ENCODE data around the gene CCDC43. TPM values are rescaled to one million over a fixed set of nuclear protein-coding genes. Genes with fewer than 3 reads are reported as not detected.
A peak's percentile ranks its signal among the peaks of the same experiment; 100 is the strongest.
"Not testable (repeated sequence)": the region's sequence is repeated elsewhere in the genome, so short reads cannot be mapped to it uniquely, and the experiment has no call there.

The CCDC43 gene
- total RNA-seq, 1 donor from 2014 or later, result 26.4 TPM

DNA sequence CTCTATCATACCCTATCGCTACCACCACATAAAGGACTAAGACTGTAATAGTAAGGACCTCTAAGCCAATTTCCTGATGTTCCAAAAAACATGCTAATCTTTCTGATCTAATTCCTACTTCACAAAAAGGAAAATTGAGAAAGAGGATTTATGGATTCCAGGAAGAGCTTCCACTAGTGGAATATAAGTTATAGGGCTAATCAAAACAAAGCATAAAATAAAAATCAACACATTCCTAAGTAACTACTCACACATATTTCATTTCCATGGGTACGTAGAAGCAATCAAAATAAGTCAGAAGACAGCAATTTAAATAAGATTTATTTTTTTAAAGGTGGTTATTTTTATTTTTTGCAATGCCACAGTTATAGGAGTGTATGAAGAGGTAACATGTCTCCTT, 12.4 kb downstream of the CCDC43 start:
- ATAC-seq (ENCODE audit: poor library complexity) (no peak), DNase-seq (no peak)
- intact Hi-C loops (cut with DNase I), result no loop called here

DNA sequence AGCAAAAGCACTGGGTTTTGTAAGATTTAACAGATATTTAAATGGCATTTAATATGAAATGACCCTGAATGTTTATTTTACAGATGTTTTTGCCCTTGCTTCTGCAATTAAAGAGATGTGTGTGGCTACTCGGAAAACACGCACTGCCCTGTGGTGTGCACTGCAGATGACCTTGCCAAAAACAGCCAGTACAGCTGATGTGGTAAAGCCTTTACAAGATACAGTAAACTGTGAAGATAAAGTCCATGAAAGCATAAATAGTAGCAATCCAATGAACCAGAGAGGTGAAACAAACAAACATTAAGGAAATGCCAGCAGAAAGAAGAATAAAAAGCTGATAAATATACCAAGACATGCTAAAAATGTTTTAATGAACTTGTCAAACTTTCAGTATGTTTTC, 15.7 kb downstream of the CCDC43 start:
- no peak for ATAC-seq (ENCODE audit: poor library complexity)
- DNase-seq, result no peak
- intact Hi-C loops (cut with DNase I), result no loop called here

DNA sequence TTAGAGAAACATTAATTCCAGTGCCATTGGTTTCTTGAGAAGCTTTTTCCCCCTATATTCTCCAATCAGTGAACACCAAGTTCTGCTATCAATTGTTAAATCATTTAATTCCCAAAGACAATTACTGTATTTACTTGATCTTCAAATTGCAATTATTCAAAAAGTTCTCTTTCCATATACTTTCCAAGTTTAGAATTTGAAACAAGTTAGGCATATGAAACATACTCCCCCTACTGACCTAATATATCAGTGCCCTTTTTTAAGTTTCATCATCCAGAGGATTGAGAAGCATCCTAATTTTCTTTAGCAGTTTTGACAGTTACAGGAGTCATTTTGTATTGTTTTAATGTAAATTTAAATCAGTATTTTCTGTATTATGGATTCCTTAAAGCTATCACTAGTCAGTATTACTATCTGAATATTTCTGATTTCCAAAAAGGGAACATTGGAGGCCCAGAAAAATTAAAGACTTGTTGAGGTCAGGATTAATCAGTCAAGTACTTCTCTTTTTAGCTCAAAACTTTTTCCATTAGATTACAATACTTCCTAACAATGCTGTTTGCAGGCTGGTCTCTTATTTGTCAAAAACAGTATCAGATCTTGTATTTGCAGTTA, 17.0 kb downstream of the CCDC43 start:
- intact Hi-C loops (cut with DNase I), result no loop called here
- ATAC-seq (ENCODE audit: poor library complexity) (no peak), DNase-seq (no peak)

DNA sequence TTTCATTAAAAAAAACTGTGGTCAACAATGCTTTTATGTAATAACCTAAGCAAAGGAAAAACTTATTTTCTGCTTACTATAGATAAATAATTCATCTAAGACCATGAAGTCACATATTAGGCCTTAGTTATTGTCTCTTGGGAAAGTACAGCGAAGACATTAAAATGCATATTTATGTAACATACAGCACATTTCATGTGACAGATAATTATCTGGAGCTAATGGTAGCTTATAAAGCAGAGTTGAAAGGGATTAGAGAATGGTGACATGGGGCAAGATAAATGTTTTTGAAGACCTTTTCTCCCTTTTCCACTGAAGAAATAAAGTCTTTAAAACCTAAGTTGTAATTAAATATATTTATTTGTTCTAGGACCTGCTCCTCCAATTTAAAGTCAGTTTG, 23.6 kb downstream of the CCDC43 start:
- no peak for ATAC-seq (ENCODE audit: poor library complexity)
- intact Hi-C loops (cut with DNase I), result no loop called here

DNA sequence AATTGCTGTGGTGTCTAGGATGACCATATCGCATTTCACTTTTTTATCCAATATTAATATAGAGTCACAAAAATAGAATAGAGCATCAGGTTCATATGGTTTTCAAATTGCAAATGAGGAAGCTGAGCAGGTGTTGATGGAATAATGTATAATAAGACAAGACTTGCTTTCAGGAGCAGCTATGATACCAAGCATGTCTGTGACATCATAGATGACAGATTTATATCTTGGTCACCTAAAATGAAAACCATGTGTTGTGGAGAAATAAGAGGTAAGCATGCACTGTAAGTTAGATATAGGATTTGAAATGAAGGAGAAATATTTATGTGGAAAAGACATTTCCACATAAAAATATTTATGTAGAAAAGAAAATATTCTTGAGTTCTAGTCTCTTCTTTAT, 24.7 kb downstream of the CCDC43 start:
- DNase-seq (no peak), ATAC-seq (ENCODE audit: poor library complexity) (no peak)
- intact Hi-C loops (cut with DNase I), result no loop called here

More for the DNA sequence above, 23.6 kb downstream of the CCDC43 start:
- DNase-seq, result no peak

DNA sequence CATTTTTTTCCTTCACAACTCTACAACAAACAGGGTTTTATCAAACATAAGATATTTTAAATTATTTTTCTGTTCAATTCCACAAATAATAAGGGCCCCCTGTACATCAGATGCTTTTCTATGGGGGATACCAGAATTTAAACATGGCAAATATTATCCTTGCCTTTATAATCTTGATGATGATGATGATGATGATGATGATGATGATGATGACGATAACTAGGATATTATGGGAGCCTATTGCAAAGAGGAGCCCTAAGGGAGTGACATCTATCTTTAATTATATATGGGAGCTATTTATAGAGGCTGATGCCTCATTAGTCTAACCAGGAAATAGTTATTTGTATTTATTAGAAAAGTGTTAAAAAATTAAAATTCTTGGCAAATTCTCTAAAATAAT, 26.5 kb downstream of the CCDC43 start:
- ATAC-seq (ENCODE audit: poor library complexity) (no peak), DNase-seq (no peak)
- intact Hi-C loops (cut with DNase I), result no loop called here

DNA sequence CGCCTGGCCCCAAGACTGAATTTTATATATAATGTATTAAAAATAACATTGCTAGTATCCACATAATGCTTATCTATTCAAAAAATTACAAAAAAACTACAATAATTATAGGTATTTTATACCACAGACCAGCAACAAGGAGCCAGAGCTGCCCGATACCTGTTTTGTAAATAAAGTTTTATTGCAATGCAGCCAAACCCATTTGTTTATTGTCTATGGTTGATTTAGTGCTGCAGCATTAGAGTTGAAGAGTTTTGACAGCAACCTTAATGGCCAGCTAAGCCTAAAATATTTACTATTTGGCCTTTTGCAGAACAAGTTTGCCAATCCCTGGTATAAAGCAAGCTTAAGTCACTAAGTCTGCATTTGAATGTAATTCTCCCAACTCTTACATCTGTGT, 27.7 kb downstream of the CCDC43 start:
- no peak for ATAC-seq (ENCODE audit: poor library complexity)
- intact Hi-C loops (cut with DNase I), result no loop called here

DNA sequence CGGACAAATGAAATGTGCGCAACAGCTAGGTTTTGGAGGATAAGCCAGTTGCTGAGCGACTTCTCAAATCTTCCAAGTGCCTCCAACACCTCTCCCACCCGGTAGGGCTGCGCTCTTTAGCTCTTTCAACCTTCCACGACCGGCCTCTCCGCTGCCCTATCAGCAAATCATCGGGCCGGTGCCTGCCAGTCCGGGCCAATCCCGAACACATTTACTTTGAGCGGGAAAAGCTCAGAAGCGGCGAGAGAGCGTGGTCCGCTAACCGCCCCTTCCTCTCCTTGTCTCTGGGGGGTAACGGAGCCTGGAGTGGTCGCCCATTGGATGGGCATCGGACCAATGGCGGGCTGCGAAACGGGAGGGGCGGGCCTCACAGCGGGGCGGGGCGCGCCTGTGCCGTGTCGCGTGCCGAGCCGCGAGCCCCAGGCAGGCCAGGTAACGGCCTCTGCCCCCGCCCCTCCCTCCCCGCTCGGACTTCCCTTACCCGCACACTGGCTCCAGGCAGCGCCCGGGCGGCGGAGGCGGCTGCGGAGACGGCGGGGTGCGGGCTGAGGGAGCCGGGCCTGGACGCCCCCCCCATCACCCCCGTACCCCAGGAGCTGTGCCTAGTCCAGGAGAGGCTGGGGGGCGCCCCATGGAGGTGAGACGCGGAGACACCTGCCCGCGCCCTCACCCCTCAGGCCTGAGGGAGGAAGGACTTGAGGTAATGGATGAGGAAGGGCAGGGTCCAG, 33.4 kb downstream of the CCDC43 start, which contains the start of gene MEIOC:
TSS of gene MEIOC (plus strand) at position 486 of the 728 bp plus-strand sequence. CDS start at position 632, 146 bp downstream.
- no peak for ATAC-seq (ENCODE audit: poor library complexity)
- no peak for DNase-seq
- intact Hi-C loops (cut with DNase I), result no loop called here

More for the DNA sequence above, 27.7 kb downstream of the CCDC43 start:
- DNase-seq, result no peak

DNA sequence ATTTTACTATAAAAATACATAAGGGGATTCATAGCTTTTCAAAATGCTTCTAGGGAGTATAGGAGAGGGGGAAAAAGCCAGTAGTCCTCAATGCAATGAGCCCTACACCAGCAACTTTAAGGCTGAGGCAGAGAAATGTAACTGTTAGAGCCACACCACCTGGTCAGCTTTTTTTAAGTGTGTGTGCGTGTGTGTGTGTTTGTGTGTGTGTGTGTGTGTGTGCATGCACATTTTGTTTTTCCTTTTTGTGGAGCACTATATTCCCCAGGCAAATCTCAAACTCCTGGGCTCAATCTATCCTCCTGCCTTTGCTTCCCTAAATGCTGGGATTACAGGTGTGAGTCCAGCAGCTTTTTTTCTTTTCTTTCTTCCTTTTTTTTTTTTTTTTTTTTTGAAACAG, 35.6 kb downstream of the CCDC43 start:
- DNase-seq (no peak), ATAC-seq (ENCODE audit: poor library complexity) (no peak)
- intact Hi-C loops (cut with DNase I), result no loop called here

DNA sequence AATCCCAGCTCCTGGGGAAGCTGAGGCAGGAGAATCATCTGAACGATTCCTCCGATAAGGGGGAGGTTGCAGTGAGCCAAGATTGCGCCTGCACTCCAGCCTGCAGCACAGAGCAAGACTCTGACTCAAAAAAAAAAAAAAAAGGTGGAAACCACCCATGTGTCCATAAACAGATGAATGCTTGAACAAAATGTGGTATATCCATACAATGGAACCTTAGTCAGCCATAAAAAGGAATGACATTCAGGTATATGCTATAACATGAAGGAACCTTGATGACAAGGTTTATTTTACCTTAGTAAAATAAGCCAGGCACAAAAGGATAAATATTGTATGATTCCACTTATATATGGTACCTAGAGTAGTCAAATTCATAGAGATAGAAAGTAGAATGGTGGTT, 36.2 kb downstream of the CCDC43 start:
- DNase-seq (no peak), ATAC-seq (ENCODE audit: poor library complexity) (no peak)
- intact Hi-C loops (cut with DNase I), result no loop called here

DNA sequence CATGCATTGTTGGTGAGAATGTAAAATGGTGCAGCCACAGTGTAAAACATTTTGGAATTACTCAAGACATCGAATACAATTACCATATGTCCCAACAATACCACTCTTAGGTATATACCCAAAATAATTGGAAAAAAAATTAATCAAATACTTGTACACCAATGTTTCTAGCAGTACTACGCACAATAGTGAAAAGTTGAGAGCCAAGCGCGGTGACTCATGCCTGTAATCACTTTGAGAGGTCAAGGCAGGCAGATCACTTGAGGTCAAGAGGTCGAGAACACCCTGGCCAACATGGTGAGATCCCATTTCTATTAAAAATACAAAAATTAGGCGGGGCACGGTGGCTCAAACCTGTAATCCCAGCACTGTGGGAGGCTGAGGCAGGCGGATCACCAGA, 36.8 kb downstream of the CCDC43 start:
- DNase-seq, result no peak
- intact Hi-C loops (cut with DNase I), result no loop called here
- ATAC-seq (ENCODE audit: poor library complexity), result no peak

DNA sequence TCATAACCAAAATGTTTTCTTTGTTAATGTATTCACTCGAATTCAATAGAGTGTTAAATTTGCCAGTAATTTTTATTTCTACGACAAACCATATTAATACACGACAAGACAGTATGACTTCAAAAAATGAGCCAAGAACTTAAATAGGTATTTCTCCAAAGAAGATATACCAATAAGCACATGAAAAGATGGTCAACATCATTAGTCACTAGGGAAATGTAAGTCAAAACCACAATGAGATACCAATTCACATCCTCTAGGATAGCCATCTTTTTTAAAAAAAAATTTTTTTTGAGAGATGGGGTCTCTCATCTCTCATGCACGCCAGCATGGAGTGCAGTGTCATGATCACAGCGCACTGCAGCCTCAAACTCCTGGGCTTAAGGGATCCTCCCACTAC, 38.3 kb downstream of the CCDC43 start:
- intact Hi-C loops (cut with DNase I), result no loop called here
- no peak for ATAC-seq (ENCODE audit: poor library complexity)
- DNase-seq, result no peak

DNA sequence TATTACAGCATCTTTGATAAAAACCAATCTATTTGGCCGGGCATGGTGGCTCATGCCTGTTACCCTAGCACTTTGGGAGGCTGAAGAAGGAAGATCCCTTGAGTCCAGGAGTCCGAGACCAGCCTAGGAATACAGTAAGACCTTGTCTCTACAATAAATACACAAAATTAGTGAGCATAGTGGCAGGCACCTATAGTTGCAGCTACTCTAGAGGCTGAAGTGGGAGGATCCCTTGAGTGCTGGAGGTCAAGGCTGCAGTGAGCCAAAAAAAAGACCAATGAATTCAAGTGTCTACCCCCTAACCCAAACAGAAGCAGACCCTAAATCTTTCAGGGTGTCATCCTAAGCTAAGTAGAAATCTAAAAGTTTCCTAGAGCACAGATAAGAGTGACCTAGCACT, 40.6 kb downstream of the CCDC43 start:
- no peak for ATAC-seq (ENCODE audit: poor library complexity)
- DNase-seq, result no peak
- intact Hi-C loops (cut with DNase I), result no loop called here

DNA sequence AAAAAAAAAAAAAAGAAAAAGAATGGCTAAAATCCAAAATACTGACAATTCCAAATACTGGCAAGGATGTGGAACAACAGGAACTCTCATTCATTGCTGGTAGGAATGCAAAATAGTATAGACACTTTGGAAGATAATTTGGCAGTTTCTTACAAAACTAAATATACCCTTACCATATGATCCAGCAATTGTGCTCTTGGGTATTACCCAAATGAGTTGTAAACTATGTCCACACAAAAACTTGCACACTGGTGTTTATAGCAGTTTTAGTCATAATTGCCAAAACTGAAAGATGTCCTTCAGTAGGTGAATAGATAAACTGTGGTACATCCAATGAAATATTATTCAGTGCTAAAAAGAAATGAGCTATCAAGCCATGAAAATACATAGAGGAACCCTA, 41.8 kb downstream of the CCDC43 start:
- no peak for DNase-seq
- intact Hi-C loops (cut with DNase I), result no loop called here
- no peak for ATAC-seq (ENCODE audit: poor library complexity)

DNA sequence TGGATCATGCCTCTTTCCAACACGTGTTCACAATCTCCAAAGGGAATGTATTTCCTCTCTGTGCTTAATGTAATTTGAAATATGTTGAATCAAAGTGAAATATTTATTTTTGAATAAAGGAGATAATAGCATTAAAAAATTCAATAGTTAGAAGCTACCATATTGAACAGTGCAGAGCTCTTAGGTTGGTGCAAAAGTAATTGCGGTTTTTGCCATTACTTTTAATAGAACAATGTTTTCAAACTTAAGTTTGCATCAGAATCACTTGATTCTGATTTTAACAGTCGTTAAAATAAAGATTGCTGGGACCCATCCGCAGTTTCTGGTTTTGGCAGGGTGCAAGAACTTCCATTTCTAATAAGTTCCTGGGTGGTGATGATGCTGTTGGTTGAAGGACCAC, 43.3 kb downstream of the CCDC43 start:
- DNase-seq (no peak), ATAC-seq (ENCODE audit: poor library complexity) (no peak)
- intact Hi-C loops (cut with DNase I), result no loop called here

DNA sequence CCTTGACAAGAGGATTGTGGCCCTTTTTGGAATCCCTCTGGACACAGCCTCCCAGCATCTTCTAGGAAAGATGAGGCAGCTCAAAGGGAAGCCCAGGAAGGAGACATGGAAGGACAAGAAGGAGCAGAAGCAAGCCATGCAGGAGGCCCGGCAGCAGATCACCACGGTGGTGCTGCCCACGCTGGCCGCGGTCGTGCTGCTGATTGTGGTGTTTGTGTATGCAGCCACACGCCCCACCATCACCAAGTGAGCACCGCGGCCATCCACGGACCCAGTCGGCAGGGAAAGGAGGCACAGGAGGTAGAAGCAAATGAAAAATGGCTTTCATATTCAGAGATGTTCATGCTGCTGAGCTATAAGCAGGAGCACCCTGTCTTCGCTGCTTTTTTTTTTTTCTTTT, 44.2 kb downstream of the CCDC43 start:
- DNase-seq, result no peak
- intact Hi-C loops (cut with DNase I), result no loop called here
- ATAC-seq (ENCODE audit: poor library complexity), result no peak

DNA sequence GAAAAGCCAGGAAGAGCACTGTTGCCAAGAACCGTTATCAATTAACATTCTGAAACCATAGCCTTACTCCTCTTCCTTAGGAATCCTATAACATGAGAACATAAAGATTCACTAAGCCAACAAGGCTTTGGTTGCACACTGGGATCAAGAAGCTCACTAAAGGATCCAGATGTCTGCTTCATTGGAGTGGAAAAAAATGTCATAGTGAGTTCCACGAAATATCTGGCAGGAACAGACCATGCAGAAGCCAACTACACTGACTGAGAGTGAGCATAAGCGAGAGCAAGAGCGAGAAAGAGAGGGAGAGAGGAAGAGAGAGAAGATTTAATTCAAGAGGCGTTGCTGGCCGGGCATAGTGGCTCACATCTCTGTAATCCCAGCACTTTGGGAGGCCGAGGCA, 46.7 kb downstream of the CCDC43 start:
- intact Hi-C loops (cut with DNase I), result no loop called here
- DNase-seq (no peak), ATAC-seq (ENCODE audit: poor library complexity) (peak; percentile 52)

DNA sequence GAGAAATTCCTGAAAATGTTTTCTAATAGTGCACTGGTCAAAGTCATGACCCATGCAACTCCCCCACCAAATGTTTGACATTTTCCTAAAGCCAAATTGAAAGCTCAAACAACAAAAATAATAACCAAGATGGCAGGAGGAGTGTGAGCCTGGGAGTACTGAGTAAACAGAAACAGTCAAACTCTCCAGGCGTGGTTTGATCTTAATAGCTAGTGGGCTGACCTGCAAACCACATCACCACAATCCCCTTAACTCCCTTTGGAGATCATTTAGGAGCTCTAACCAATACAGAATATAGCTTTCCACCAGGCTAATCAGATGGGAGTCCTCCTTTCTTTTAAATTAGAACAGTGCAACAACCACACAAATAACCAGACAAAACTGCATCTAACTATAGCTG, 52.5 kb downstream of the CCDC43 start:
- no peak for ATAC-seq (ENCODE audit: poor library complexity)

DNA sequence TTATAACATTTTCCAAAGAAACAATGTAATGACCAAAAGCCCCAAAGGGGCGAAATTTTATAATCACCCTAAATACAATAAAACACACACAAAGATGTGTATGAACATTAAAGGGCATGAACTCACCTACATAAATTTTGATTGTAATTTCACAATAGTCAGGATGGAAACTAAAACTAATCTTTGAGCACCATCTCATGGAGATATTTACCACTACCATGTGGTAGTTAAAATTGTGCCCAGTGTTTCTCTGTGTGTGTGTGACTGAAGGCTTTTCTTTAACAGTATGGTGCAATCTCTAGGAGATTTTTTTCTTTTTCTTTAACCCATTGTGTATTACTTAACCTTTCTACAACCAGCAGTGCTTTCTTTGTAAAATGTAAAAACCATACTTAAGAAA, 53.0 kb downstream of the CCDC43 start:
- DNase-seq, result no peak
- ATAC-seq (ENCODE audit: poor library complexity), result peak; percentile 57
- intact Hi-C loops (cut with DNase I), result loop anchor here (1.0 kb wide), 1 partner anchor 103 kb away; no protein-coding TSS in a partner anchor

More for the DNA sequence above, 52.5 kb downstream of the CCDC43 start:
- intact Hi-C loops (cut with DNase I), result no loop called here
- no peak for DNase-seq

DNA sequence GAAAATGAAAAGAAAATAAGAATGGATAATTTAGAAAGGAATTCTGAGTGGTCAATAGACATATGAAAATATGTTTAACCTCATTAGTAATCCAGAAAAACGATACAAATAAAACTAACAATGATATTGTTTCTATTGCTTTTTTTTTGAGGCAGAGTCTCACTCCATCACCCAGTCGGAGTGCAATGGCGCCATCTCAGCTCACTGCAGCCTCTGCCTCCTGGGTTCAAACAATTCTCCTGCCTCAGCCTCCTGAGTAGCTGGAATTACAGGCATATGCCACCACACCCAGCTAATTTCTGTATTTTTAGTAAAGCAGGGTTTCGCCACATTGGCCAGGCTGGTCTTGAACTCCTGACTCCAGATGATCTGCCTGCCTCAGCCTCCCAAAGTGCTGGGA, 55.2 kb downstream of the CCDC43 start:
- DNase-seq; intact Hi-C loops (cut with DNase I); ATAC-seq (ENCODE audit: poor library complexity): not testable (repeated sequence)

Measured in Right ventricle myocardium superior (tissue), 1 donor.